ENCODE results near the gene MMP14. TPM values are rescaled to one million over a fixed set of nuclear protein-coding genes. Genes with fewer than 3 reads are reported as not detected.

The MMP14 gene
- polyA plus RNA-seq, 1 experiment: 365 TPM

GRCh38 chr14:22877000-22877501 lies 40.7 kb downstream of the MMP14 start:
- no peak overlapping the region for H3K27ac ChIP-seq (ENCODE audit: low read depth, low read length)
- CTCF ChIA-PET: no interaction called here
- POLR2A ChIA-PET: no interaction called here

GRCh38 chr14:22878271-22879246 lies 42.2 kb downstream of the MMP14 start:
- CTCF ChIA-PET: no interaction called here
- no peaks in the 10 kb centered on the region for H3K9me3 ChIP-seq (ENCODE audit: control insufficient read depth, insufficient read depth, low read length)
- no peaks in the 10 kb centered on the region for H3K27me3 ChIP-seq (ENCODE audit: control insufficient read depth, insufficient read depth, low read length)
- H3K4me3 ChIP-seq (ENCODE audit: low read depth, low read length): no peak overlapping the region
- H3K27ac ChIP-seq (ENCODE audit: low read depth, low read length): no peak overlapping the region
- TF ChIP-seq CTCF (IDR thresholded peaks at IDR 0.05; ENCODE audit: low read depth, low read length): no peak
- DNase-seq (ENCODE audit: low read depth, low spot score): no peak
- POLR2A ChIA-PET: no interaction called here

More at GRCh38 chr14:22877000-22877501, 40.7 kb downstream of the MMP14 start:
- no peaks in the 10 kb centered on the region for H3K27me3 ChIP-seq (ENCODE audit: control insufficient read depth, insufficient read depth, low read length)
- no peaks in the 10 kb centered on the region; the same call in 1 of the 2 replicates for H3K9me3 ChIP-seq (ENCODE audit: control insufficient read depth, insufficient read depth, low read length)
- DNase-seq (ENCODE audit: low read depth, low spot score): no peak
- H3K4me3 ChIP-seq (ENCODE audit: low read depth, low read length): no peak overlapping the region
- no peak for TF ChIP-seq CTCF (IDR thresholded peaks at IDR 0.05; ENCODE audit: low read depth, low read length)

GRCh38 chr14:22882064-22882463 lies 45.7 kb downstream of the MMP14 start:
- Histone ChIP-seq H3K27me3 (ENCODE audit: control insufficient read depth, insufficient read depth, low read length) (no peaks in the 10 kb centered on the region), H3K27ac (ENCODE audit: low read depth, low read length) (no peak overlapping the region), H3K4me3 (ENCODE audit: low read depth, low read length) (no peak overlapping the region), H3K9me3 (ENCODE audit: control insufficient read depth, insufficient read depth, low read length) (no peaks in the 10 kb centered on the region)
- TF ChIP-seq CTCF (IDR thresholded peaks at IDR 0.05; ENCODE audit: low read depth, low read length): no peak
- POLR2A ChIA-PET: interaction anchor here (0.8 kb wide), 1 partner anchor 311 kb away, joined by 10 read pairs; no protein-coding TSS in a partner anchor
- CTCF ChIA-PET: interaction anchor here (0.7 to 9.1 kb wide), 5 partner anchors 9 to 325 kb away, joined by 3 to 110 read pairs (median 6); partner anchors contain the start of gene LRP10
- no peak for DNase-seq (ENCODE audit: low read depth, low spot score)

- Histone ChIP-seq H3K4me3 (ENCODE audit: low read depth, low read length) (no peak overlapping the region), H3K9me3 (ENCODE audit: control insufficient read depth, insufficient read depth, low read length) (no peaks in the 10 kb centered on the region), H3K27me3 (ENCODE audit: control insufficient read depth, insufficient read depth, low read length) (no peaks in the 10 kb centered on the region), H3K27ac (ENCODE audit: low read depth, low read length) (no peak overlapping the region)
- no peak for TF ChIP-seq CTCF (IDR thresholded peaks at IDR 0.05; ENCODE audit: low read depth, low read length)
- DNase-seq (ENCODE audit: low read depth, low spot score): no peak
- ChIA-PET POLR2A (interaction anchor here (0.6 to 0.8 kb wide), 3 partner anchors 10 to 311 kb away, joined by 3 to 10 read pairs (median 3); no protein-coding TSS in a partner anchor), CTCF (interaction anchor here (0.6 to 9.1 kb wide), 8 partner anchors 10 to 1554 kb away, joined by 3 to 110 read pairs (median 6); partner anchors contain the start of gene LRP10)
Observed at GRCh38 chr14:22882529-22883172, 46.3 kb downstream of the MMP14 start.

Data from AG04450 (cell line).